Lower leg skin (tissue), 4 donors: Measurements from ENCODE around the gene TMEM259. TPM values are rescaled to one million over a fixed set of nuclear protein-coding genes. Genes with fewer than 3 reads are reported as not detected.

Source experiments
- DNase-seq, 2 donors: peaks; one replicate each; pipeline ENCODE4 v3.0.0-alpha.2; 2019; ENCODE audit warnings: low spot score in 2 of 2
- H3K4me3 ChIP-seq: fragments of 200-600 bp; sonication (generic); 2 replicates; pipeline ENCODE4 v1.5.1; 2017; ENCODE audit warnings: mild to moderate bottlenecking, low read depth; ENCODE audit not compliant: poor library complexity, severe bottlenecking
- CTCF ChIP-seq, 3 donors: fragments of 450-650 bp; IDR thresholded peaks; one replicate each; pipeline ENCODE4 v1.5.1; 2016; ENCODE audit warnings: antibody characterized with exemption in 3 of 3, mild to moderate bottlenecking in 3 of 3, moderate library complexity in 2 of 3
- POLR2A ChIP-seq, 2 donors: fragments of 450-650 bp; IDR thresholded peaks; one replicate each; pipeline ENCODE4 v1.6.1; 2016 to 2017; ENCODE audit warnings: antibody characterized with exemption in 2 of 2, mild to moderate bottlenecking in 1 of 2, moderate library complexity in 1 of 2
- WGBS, 2 donors: methylation state at CpG; one replicate each; pipeline ENCODE4 v1.1.5; 2018; 5-methylcytosine and 5-hydroxymethylcytosine counted together
- intact Hi-C: fragments of 100-400 bp; cut with DNase I; formaldehyde crosslinking; loops from one replicate; pipeline ENCODE4 v1.15.0; 2023; ENCODE audit warnings: low total_unique reads
- total RNA-seq, 4 donors: library from RNA; depleted of rRNA; stranded (reverse); fragments of >200 nt; gene quantifications; one replicate each; pipeline ENCODE4 v1.1.0, GENCODE V29; 2016

TMEM259 gene
- total RNA-seq, 4 donors from 2014 or later = 180 to 299 (median 226) TPM

GRCh38 chr19:1057176-1057855, 36.4 kb upstream of the TMEM259 start:
- intact Hi-C loops = no loop called here
- TF ChIP-seq POLR2A (IDR thresholded peaks at IDR 0.05) (no peak), CTCF (IDR thresholded peaks at IDR 0.05) (no peak)
- DNase-seq = no peak
- no peak overlapping the region for H3K4me3 ChIP-seq
- WGBS, 2 donors = 49 to 53% methylated on average over 3 of the region's 3 CpGs

- intact Hi-C loops = no loop called here
- DNase-seq = no peak
- no peak overlapping the region for H3K4me3 ChIP-seq
- 92 to 96% methylated on average over 18 to 19 of the region's 20 CpGs for WGBS, 2 donors
- TF ChIP-seq CTCF (IDR thresholded peaks at IDR 0.05) = no peak
- no peak for TF ChIP-seq POLR2A (IDR thresholded peaks at IDR 0.05)
Measured at GRCh38 chr19:1055886-1056620, 35.1 kb upstream of the TMEM259 start.

DNA sequence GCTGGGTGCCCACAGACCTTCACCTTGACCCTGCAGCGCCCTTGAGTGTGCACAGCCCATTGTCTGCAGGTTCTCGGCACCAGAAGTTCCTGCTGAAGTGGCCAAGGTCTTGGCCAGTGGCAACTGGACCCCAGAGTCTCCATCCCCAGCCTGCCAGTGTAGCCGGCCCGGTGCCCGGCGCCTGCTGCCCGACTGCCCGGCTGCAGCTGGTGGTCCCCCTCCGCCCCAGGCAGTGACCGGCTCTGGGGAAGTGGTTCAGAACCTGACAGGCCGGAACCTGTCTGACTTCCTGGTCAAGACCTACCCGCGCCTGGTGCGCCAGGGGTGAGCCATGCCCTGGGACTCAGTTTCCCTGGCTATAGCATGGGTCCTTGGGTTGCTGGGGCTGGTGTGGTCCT, 34.1 kb upstream of the TMEM259 start:
- DNase-seq = no peak
- 92 to 94% methylated on average over 12 to 14 of the region's 14 CpGs for WGBS, 2 donors
- no peak for TF ChIP-seq POLR2A (IDR thresholded peaks at IDR 0.05)
- no peak for TF ChIP-seq CTCF (IDR thresholded peaks at IDR 0.05)
- H3K4me3 ChIP-seq = no peak overlapping the region
- intact Hi-C loops = no loop called here

GRCh38 chr19:1054102-1055027, 33.4 kb upstream of the TMEM259 start:
- TF ChIP-seq CTCF (IDR thresholded peaks at IDR 0.05) = no peak
- TF ChIP-seq POLR2A (IDR thresholded peaks at IDR 0.05) = no peak
- 93% methylated on average over 14 to 28 of the region's 28 CpGs for WGBS, 2 donors
- intact Hi-C loops = no loop called here
- no peak for DNase-seq
- no peak overlapping the region for H3K4me3 ChIP-seq

- no peak overlapping the region for H3K4me3 ChIP-seq
- 83 to 86% methylated on average over 26 to 31 of the region's 31 CpGs for WGBS, 2 donors
- intact Hi-C loops = no loop called here
- TF ChIP-seq POLR2A (IDR thresholded peaks at IDR 0.05) (no peak), CTCF (IDR thresholded peaks at IDR 0.05) (no peak)
- DNase-seq = no peak
Measured at GRCh38 chr19:1053176-1054101, 32.5 kb upstream of the TMEM259 start.
